H1 (cell line): ENCODE results near the gene TC2N. TPM values are rescaled to one million over a fixed set of nuclear protein-coding genes. Genes with fewer than 3 reads are reported as not detected.

ENCODE experiments used
- CTCF ChIA-PET: fragments of 300-600 bp; sonication (Branson Sonifier 250); formaldehyde crosslinking; loops from one replicate; lab custom pipeline; 2021; ENCODE audit not compliant: partially characterized antibody; lab: Charles Lee
- POLR2A ChIA-PET: fragments of 300-600 bp; sonication (Branson Sonifier 250); formaldehyde crosslinking; loops from one replicate; lab custom pipeline; 2021; ENCODE audit warnings: inconsistent platforms; ENCODE audit not compliant: partially characterized antibody; lab: Charles Lee
- DNase-seq, 2 experiments: peaks; one replicate each; pipeline versions ENCODE4 v3.0.0 to v3.0.0-alpha.2; 2010 to 2022; ENCODE audit warnings: low spot score in 2 of 2, low read depth in 1 of 2, mixed read lengths in 1 of 2
- FAIRE-seq: peaks from 2 replicates; lab custom pipeline; 2011; peaks lifted over from hg19 to GRCh38; lab: Jason Lieb, UNC
- H2AFZ ChIP-seq: 2 replicates; pipeline ENCODE4 v1.8.1; 2012; ENCODE audit warnings: low read length, inconsistent platforms
- H2AK5ac ChIP-seq: 2 replicates; pipeline ENCODE4 v1.6.1; 2013; ENCODE audit warnings: low read depth, low read length
- H2BK120ac ChIP-seq: replicated peaks from 2 replicates; pipeline ENCODE3; 2013; ENCODE audit warnings: low read depth, low read length, inconsistent platforms
- H2BK12ac ChIP-seq: 2 replicates; pipeline ENCODE4 v1.6.1; 2013; ENCODE audit warnings: low read depth, low read length
- H2BK15ac ChIP-seq: 2 replicates; pipeline ENCODE4 v1.6.1; 2013; ENCODE audit warnings: low read length
- H2BK20ac ChIP-seq: 2 replicates; pipeline ENCODE4 v1.6.1; 2013; ENCODE audit warnings: low read length
- H2BK5ac ChIP-seq: 2 replicates; pipeline ENCODE4 v1.6.1; 2013; ENCODE audit warnings: low read depth, low read length
- H3K14ac ChIP-seq: 2 replicates; pipeline ENCODE4 v1.6.1; 2013; ENCODE audit warnings: inconsistent platforms; ENCODE audit not compliant: insufficient read length
- H3K18ac ChIP-seq: 2 replicates; pipeline ENCODE4 v1.6.1; 2013; ENCODE audit warnings: low read length; ENCODE audit errors: extremely low read depth
- H3K23ac ChIP-seq: 2 replicates; pipeline ENCODE4 v1.6.1; 2013; ENCODE audit warnings: inconsistent platforms; ENCODE audit not compliant: insufficient read length
- H3K23me2 ChIP-seq: 2 replicates; pipeline ENCODE4 v1.6.1; 2013; ENCODE audit warnings: low read depth, low read length
- H3K27ac ChIP-seq: 2 replicates; pipeline ENCODE4 v1.6.1; 2011; ENCODE audit warnings: low read depth, low read length, inconsistent platforms
- H3K27me3 ChIP-seq, 4 experiments: replicated peaks in 1 of 4; 1 replicate in 1 of 4; 2 replicates in 3 of 4; pipeline versions ENCODE4 v1.6.1 to v1.8.1; 2011 to 2013; ENCODE audit warnings: low read length in 3 of 4, mild to moderate bottlenecking in 3 of 4, inconsistent platforms in 2 of 4, mixed read lengths in 2 of 4, moderate library complexity in 1 of 4; ENCODE audit not compliant: control insufficient read depth in 3 of 4, insufficient read depth in 3 of 4; ENCODE audit errors: extremely low read depth in 1 of 4
- H3K36me3 ChIP-seq, 4 experiments: 2 replicates each; pipeline versions ENCODE4 v1.6.1 to v1.8.1; 2011 to 2013; ENCODE audit warnings: mild to moderate bottlenecking in 4 of 4, low read length in 3 of 4, moderate library complexity in 2 of 4, control low read depth in 1 of 4, inconsistent platforms in 1 of 4; ENCODE audit not compliant: insufficient read depth in 4 of 4, control insufficient read depth in 2 of 4
- H3K4ac ChIP-seq: replicated peaks from 2 replicates; pipeline ENCODE3; 2013; ENCODE audit warnings: low read length, low read depth, mixed read lengths, inconsistent platforms; ENCODE audit not compliant: insufficient read length
- H3K4me1 ChIP-seq, 4 experiments: replicated peaks in 1 of 4; 1 replicate in 1 of 4; 2 replicates in 3 of 4; pipeline versions ENCODE4 v1.6.1 to v1.8.1; 2011 to 2013; ENCODE audit warnings: low read length in 3 of 4, inconsistent platforms in 2 of 4, mixed read lengths in 1 of 4; ENCODE audit not compliant: insufficient read depth in 4 of 4, control insufficient read depth in 3 of 4
- H3K4me2 ChIP-seq, 2 experiments: 2 replicates each; pipeline versions ENCODE4 v1.6.1 to v1.8.1; 2011 to 2013; ENCODE audit warnings: low read depth in 2 of 2, low read length in 2 of 2, control low read depth in 1 of 2, inconsistent platforms in 1 of 2, mild to moderate bottlenecking in 1 of 2; ENCODE audit not compliant: insufficient read depth in 1 of 2
- H3K4me3 ChIP-seq, 4 experiments: fragments of 200-600, 300-600 bp in 1 of 4; sonication (generic), shearing (Covaris generic), sonication (Bioruptor Twin) in 1 of 4; 2 replicates each; pipeline versions ENCODE4 v1.5.1 to v1.8.1; 2011 to 2016; ENCODE audit warnings: low read length in 4 of 4, low read depth in 3 of 4, control low read depth in 2 of 4, inconsistent platforms in 2 of 4, mild to moderate bottlenecking in 2 of 4, mixed read lengths in 1 of 4, moderate library complexity in 1 of 4; ENCODE audit not compliant: insufficient read depth in 2 of 4; ENCODE audit errors: extremely low read depth in 1 of 4
- H3K56ac ChIP-seq: replicated peaks from 2 replicates; pipeline ENCODE3; 2013; ENCODE audit warnings: low read depth, mild to moderate bottlenecking, mixed read lengths, low read length, inconsistent platforms; ENCODE audit not compliant: insufficient read length
- H3K79me1 ChIP-seq: 2 replicates; pipeline ENCODE4 v1.6.1; 2013; ENCODE audit warnings: low read depth, low read length, control low read depth
- H3K79me2 ChIP-seq, 2 experiments: 2 replicates each; pipeline versions ENCODE4 v1.6.1 to v1.8.1; 2012 to 2013; ENCODE audit warnings: low read length in 2 of 2, mild to moderate bottlenecking in 2 of 2, inconsistent platforms in 1 of 2; ENCODE audit not compliant: insufficient read depth in 2 of 2, control insufficient read depth in 1 of 2
- H3K9ac ChIP-seq, 4 experiments: replicated peaks in 1 of 4; 1 replicate in 1 of 4; 2 replicates in 3 of 4; pipeline versions ENCODE4 v1.6.1 to v1.8.1; 2011 to 2013; ENCODE audit warnings: low read depth in 3 of 4, low read length in 3 of 4, control low read depth in 2 of 4, mild to moderate bottlenecking in 2 of 4, moderate library complexity in 2 of 4, inconsistent platforms in 1 of 4; ENCODE audit errors: extremely low read depth in 1 of 4
- H3K9me3 ChIP-seq, 2 experiments: 2 replicates each; pipeline versions ENCODE4 v1.6.1 to v1.8.1; 2012 to 2013; ENCODE audit warnings: mild to moderate bottlenecking in 2 of 2, moderate library complexity in 2 of 2, control low read depth in 1 of 2, inconsistent platforms in 1 of 2, low read depth in 1 of 2, low read length in 1 of 2, mixed read lengths in 1 of 2; ENCODE audit not compliant: insufficient read depth in 2 of 2
- H4K20me1 ChIP-seq, 2 experiments: replicated peaks in 1 of 2; 2 replicates each; pipeline versions ENCODE3 to v1.8.1; 2011 to 2013; ENCODE audit warnings: inconsistent platforms in 2 of 2, low read length in 2 of 2, mild to moderate bottlenecking in 1 of 2; ENCODE audit not compliant: insufficient read depth in 2 of 2, control insufficient read depth in 1 of 2
- H4K5ac ChIP-seq: 2 replicates; pipeline ENCODE4 v1.6.1; 2013; ENCODE audit warnings: low read length, low read depth, mixed read lengths, inconsistent platforms; ENCODE audit not compliant: insufficient read length
- H4K8ac ChIP-seq: 2 replicates; pipeline ENCODE4 v1.8.0; 2013; ENCODE audit warnings: mild to moderate bottlenecking, moderate library complexity, low read length, inconsistent platforms; ENCODE audit not compliant: insufficient read depth; ENCODE audit errors: extremely low read depth
- H4K91ac ChIP-seq: replicated peaks from 2 replicates; pipeline ENCODE3; 2013; ENCODE audit warnings: low read length, mixed read lengths, inconsistent platforms; ENCODE audit not compliant: insufficient read length
- CTBP2 ChIP-seq: IDR thresholded peaks from 2 replicates; pipeline ENCODE4 v1.7.0; 2011; ENCODE audit warnings: borderline replicate concordance, mild to moderate bottlenecking, moderate library complexity, mixed read lengths, low read length; ENCODE audit not compliant: insufficient read depth, insufficient read length
- EGR1 ChIP-seq: IDR thresholded peaks from 2 replicates; pipeline ENCODE4 v1.6.1; 2011; ENCODE audit warnings: low read depth, low read length, borderline replicate concordance
- MAFK ChIP-seq: IDR thresholded peaks from 2 replicates; pipeline ENCODE4 v1.6.1; 2012; ENCODE audit warnings: low read depth, mild to moderate bottlenecking, improper control_type of control experiment, low read length
- NRF1 ChIP-seq: IDR thresholded peaks from 2 replicates; pipeline ENCODE4 v1.6.1; 2011; ENCODE audit warnings: mild to moderate bottlenecking, low read depth, low read length, improper control_type of control experiment
- RFX5 ChIP-seq: IDR thresholded peaks from 2 replicates; pipeline ENCODE4 v1.6.1; 2011; ENCODE audit warnings: low read depth, low read length, improper control_type of control experiment, borderline replicate concordance
- SAP30 ChIP-seq: fragments of 300-600 bp; sonication (generic); IDR thresholded peaks from 2 replicates; pipeline ENCODE4 v1.7.1; 2012; ENCODE audit warnings: low read length, moderate library complexity, mild to moderate bottlenecking, inconsistent platforms; ENCODE audit not compliant: insufficient read depth, insufficient replicate concordance
- SRF ChIP-seq: IDR thresholded peaks from 2 replicates; pipeline ENCODE4 v1.6.1; 2011; ENCODE audit warnings: mild to moderate bottlenecking, low read depth, low read length, moderate library complexity
- WGBS, 2 experiments: shearing (Covaris generic) in 1 of 2; methylation state at CpG; one replicate each; pipeline versions ENCODE4 v1.1.6 to v1.1.7; 2013 to 2015; ENCODE audit warnings: low lambda C conversion rate in 2 of 2, mixed read lengths in 2 of 2, inconsistent platforms in 1 of 2, low coverage in 1 of 2, missing lambda C conversion rate in 1 of 2; ENCODE audit not compliant: insufficient replicate concordance in 2 of 2, insufficient coverage in 1 of 2, insufficient read length in 1 of 2; ENCODE audit errors: extremely low coverage in 1 of 2, missing lambda C conversion rate in 1 of 2; 5-methylcytosine and 5-hydroxymethylcytosine counted together
- polyA plus RNA-seq, 7 experiments: library from polyadenylated mRNA; depleted of rRNA in 3 of 7; stranded (reverse) in 5 of 7; unstranded in 2 of 7; fragments of >200 nt in 5 of 7; fragments of 200-250 nt in 2 of 7; gene quantifications; 1 replicate in 5 of 7; 2 replicates in 1 of 7; 4 replicates in 1 of 7; pipeline versions ENCODE4 v1.2.1 to v1.2.3, GENCODE V29; 2011 to 2013; ENCODE audit warnings: missing spikeins in 2 of 7, mixed read lengths in 2 of 7
- total RNA-seq: library from RNA; stranded (reverse); fragmentation: NEBNext Ultra II Directional; extraction: Animal tissue kit (Norgen Biotek cat#: 25700); gene quantifications from 2 replicates; pipeline ENCODE4 v1.2.1, GENCODE V29; 2021

The TC2N gene
- total and polyA plus RNA-seq, 2 of the 8 experiments (the other 6 are each of a cell fraction or from before 2014, with no cell fraction given): 9.7 to 36.2 TPM

- no peak overlapping the region for H2BK5ac ChIP-seq
- H3K27me3 ChIP-seq: no peaks in the 10 kb centered on the region
- ChIA-PET CTCF (interaction anchor here (1.0 kb wide), 1 partner anchor 10 kb away, joined by 4 read pairs; no protein-coding TSS in a partner anchor), POLR2A (no interaction called here)
- no peak overlapping the region for H3K14ac ChIP-seq
- H3K9ac ChIP-seq: no peak overlapping the region
- DNase-seq (no peak), FAIRE-seq (no peak)
- no peak overlapping the region for H3K18ac ChIP-seq
- H2BK15ac ChIP-seq: no peak overlapping the region
- H3K4ac ChIP-seq: no peak overlapping the region
- H2AK5ac ChIP-seq: no peak overlapping the region
- H3K27ac ChIP-seq: no peak overlapping the region
- no peak overlapping the region for H2BK120ac ChIP-seq
- no peaks in the 10 kb centered on the region for H3K79me1 ChIP-seq
- H3K23ac ChIP-seq: no peak overlapping the region
- no peak overlapping the region for H4K8ac ChIP-seq
- H3K9me3 ChIP-seq: no peaks in the 10 kb centered on the region
- 84% methylated on average over 4 of the region's 4 CpGs; no CpG with 5 or more reads in 1 of the 2 experiments for WGBS, 2 experiments
- H3K36me3 ChIP-seq: no peaks in the 10 kb centered on the region
- no peak overlapping the region for H4K5ac ChIP-seq
- no peak overlapping the region for H2BK20ac ChIP-seq
- H4K91ac ChIP-seq: no peak overlapping the region
- no peaks in the 10 kb centered on the region for H4K20me1 ChIP-seq
- no peak overlapping the region for H2BK12ac ChIP-seq
- no peaks in the 10 kb centered on the region for H3K4me1 ChIP-seq
- H3K79me2 ChIP-seq: no peaks in the 10 kb centered on the region
- no peak overlapping the region for H3K56ac ChIP-seq
- no peaks in the 10 kb centered on the region for H3K23me2 ChIP-seq
- no peak overlapping the region for H2AFZ ChIP-seq
- no peak overlapping the region for H3K4me2 ChIP-seq
- no peak overlapping the region for H3K4me3 ChIP-seq
- no peak for TF ChIP-seq EGR1
- TF ChIP-seq CTBP2: no peak
- TF ChIP-seq NRF1: no peak
- TF ChIP-seq RFX5: no peak
- TF ChIP-seq SAP30: no peak
- TF ChIP-seq SRF: no peak
- no peak for TF ChIP-seq MAFK
Observed at GRCh38 chr14:91848504-91849001, 18.8 kb downstream of the TC2N start.
